Stimulated activated CD4-positive, alpha-beta T cell treated with anti-CD3 and anti-CD28 coated beads, Interleukin-2, amount 100 ng/mL, for 48 hours (primary cell): ENCODE data around the gene FGF22.
A peak's percentile ranks its signal among the peaks of the same experiment; 100 is the strongest.
"Not testable (repeated sequence)": the region's sequence is repeated elsewhere in the genome, so short reads cannot be mapped to it uniquely, and the experiment has no call there.

Experiments used
- DNase-seq, 2 donors: peaks; one replicate each; pipeline ENCODE4 v3.0.0-alpha.2; 2020

Gene FGF22

DNA sequence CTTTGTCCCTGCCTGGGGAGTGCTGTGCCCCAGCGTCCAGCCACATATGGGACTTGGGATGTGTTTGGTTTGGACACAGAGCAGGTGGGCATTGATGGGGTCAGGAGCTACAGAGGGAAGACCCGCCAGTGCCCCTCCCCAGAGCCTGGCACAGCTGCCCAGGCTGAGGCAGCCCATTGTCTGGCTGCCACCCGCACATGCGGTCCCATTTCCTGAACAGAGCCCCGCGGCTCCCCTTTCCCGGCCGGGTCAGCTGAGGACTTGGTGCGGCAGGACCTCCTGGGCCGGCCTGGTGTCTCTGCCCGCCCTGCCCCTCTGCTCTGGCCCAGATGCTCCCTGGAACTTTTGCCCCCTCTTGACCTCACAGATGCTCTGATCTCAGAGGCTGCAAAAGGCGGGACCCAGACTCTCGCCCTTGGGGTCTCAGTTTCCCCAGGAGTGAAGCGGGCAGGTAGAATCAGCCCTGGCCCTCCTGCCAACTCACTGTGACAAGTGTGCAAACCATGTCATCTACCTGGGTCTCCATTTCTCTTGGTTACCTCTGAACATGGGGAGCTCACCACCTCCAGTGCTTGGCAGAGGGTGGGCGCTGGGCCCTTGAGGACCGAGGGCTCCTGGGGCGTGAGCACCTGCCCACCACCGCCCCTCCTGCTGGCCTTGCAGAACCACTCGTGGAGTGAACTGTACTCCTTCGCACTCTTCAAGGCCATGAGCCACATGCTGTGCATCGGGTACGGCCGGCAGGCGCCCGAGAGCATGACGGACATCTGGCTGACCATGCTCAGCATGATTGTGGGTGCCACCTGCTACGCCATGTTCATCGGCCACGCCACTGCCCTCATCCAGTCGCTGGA lies 32.2 kb upstream of the FGF22 start:
- no peak for DNase-seq

DNA sequence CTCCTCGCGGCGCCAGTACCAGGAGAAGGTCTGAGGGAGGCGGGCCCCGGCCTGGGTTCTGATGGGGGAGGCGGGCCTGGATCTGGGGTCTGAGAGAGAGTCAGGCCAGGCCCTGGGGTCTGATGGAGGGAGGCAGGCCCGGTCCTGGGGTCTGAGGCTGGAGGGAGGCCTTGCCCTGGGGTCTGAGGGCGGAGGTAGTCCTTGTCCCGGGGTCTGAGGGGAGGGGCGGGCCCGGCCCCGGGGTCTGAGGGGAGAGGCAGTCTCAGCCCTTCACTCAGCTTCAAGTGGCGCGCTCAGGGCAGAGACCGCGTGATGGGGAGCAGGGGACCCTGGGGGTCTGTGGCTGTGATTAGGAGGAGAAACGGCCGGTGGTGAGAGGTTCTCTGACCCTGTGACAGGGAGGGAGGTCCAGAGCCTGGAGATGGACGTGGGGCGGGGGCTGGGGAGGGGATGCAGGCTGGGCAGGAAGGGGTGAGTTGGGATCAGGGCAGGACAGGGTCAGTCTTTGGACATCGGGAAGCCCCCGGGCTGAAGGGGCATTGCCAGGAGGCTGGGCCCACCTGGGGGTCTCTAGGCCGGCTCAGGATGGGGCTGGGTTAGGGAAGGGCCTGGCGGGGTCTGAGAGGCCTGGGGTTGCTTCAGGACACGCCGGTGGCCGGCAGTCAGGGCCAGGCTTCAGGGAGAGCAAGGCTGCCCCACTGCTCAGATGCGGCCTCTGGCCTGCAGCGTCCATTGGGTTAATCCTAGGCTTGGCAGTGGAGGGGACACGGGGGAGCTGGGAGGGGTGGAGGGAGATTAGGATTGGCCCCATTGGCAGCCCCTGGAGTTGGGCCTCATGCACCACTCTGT lies 31.3 kb upstream of the FGF22 start:
- no peak for DNase-seq

DNA sequence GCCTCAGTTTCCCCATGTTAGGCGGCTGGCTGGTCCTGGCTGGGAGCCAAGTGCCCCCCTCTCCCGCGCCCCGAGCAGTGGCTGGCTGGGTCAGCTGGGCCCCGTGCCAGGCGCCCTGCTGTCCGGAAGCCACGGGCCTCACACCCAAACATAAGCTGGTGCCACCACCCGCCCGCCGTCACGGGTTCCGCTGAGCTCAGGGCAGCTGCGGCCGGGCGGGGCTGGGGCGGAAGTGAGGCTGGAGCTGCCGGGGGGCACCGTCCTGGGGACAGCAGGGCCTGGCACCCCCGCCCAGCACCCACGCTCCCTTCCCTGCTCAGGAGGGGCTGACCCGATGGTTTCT lies 30.7 kb upstream of the FGF22 start:
- DNase-seq, result no peak

DNA sequence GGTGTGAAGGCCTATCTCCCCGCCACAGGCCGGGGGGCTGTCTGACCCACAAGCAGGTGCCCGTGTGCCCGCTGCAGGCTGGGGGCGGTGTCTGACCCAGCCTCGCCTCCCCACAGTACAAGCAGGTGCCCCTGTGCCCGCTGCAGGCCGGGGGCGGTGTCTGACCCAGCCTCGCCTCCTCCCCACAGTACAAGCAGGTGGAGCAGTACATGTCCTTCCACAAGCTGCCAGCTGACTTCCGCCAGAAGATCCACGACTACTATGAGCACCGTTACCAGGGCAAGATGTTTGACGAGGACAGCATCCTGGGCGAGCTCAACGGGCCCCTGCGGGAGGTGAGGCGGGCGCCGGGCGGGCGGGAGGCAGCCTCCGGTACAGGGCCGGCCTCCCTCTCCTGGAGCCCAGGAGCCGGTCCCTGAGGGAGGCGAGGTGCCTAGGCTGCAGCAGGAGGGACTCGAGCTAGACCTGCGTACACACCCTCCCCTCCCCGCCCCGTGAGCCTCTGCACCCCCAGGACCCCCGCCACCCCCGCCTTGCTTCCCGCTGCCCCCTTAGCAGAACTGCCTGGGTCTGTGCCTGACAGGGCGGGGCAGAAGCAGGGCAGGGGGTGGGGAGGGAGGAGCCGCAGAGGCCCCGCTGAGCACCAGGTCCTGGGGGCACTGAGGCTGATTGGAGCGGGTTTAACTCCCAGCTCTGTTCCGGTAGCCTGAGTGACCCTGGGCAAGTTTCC lies 29.4 kb upstream of the FGF22 start:
- peak in 1 of 2 donors; percentile 27 for DNase-seq

DNA sequence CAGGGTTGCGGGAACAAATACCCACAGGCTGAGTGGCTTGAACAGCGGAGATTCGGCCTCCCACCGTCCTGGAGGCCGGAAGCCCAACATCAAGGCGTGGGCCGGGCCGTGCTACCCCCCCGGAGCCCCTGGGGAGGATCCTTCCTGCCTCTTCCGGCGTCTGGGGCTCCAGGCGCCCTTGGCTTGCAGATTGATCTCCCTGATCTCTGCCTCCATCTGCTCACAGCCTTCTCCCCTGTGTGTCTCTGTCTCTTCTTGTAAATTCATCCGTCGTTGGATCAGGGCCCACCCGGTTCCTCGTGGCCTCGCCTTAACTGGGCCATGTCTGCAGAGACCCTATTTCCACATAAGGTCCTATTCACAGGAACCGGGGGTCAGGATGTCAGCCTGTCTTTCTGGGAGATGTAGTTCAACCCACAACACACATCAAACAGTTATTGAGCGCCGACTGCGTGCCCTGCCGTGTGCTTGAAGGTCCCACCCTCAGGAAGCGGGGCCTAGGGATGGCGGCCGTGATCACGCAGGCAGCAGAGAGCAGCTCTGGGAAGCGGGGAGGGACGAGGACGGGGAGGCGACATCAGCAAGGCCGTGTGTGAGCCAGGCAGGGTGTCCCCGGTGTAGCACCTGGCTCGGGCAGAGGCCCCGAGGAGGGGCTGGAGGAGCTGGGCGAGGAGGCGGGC lies 28.7 kb upstream of the FGF22 start:
- peak; percentile 40 to 43 for DNase-seq

DNA sequence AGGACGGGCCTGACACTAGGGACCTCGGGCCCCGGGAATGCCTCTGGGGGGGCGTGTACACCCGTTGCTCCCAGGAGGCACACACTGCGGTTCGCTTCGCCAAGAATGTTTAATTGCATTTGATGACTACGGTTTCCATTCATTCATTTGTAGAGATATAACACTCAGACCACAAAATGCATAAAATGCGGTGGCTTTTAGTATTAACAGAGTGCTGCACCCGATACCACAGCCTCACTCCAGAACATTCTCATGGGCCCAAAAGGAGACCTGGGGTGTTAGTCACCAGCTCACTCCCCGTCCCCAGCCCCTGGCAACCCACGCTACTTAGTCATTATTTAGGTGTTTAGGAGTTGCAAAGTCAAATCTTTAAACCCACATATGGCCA lies 28.2 kb upstream of the FGF22 start:
- peak; percentile 64 to 65 for DNase-seq

DNA sequence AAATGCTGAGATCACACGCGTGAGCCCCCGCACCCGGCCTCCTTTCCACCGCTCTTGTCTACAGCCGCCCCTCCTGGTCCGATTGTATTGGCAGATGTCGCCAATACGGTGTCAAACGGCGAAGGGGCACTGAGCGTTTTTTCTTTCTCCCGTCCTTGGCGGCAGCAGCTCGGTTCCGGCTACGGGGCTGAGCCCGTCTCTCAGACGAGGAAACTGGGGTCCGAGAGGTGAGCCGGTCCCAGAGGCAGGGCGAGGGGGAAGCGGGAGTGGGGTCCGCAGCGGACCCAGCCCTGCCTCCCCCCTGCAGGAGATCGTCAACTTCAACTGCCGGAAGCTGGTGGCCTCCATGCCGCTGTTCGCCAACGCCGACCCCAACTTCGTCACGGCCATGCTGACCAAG lies 26.7 kb upstream of the FGF22 start:
- DNase-seq, result no peak

DNA sequence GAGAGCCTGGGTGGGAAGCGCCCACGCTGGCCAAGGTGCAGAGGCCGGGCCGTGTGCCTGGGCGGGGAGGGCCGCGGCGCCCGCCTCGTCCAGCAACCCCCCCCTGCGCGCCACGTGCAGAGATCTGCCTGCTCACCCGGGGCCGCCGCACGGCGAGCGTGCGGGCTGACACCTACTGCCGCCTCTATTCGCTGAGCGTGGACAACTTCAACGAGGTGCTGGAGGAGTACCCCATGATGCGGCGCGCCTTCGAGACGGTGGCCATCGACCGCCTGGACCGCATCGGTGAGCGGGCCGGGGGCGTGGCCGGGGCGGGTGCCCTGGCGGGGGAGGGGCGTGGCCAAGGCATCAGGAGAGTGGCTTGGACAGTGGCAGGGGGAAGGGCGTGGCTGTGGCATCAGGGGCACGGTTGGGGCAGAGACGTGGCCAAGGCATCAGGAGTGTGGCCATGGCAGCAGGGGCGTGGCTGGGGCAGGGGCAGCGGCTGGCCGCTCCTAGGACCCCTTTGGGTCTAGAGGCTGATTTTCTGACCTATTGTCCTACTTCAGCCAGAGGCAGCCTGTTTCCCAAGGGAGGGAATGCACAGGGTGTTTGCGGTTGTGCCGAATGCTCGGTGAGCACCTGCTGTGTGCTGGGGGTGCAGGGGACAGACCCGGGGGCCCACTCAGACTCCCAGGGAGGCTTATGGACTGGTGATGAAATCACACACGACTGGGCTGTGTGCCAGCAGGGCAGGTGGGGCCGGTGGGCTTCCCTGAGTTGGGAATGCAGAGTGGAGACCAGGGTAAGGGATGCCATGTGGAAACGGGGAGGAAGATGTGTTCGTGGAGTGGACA lies 25.7 kb upstream of the FGF22 start:
- no peak for DNase-seq

DNA sequence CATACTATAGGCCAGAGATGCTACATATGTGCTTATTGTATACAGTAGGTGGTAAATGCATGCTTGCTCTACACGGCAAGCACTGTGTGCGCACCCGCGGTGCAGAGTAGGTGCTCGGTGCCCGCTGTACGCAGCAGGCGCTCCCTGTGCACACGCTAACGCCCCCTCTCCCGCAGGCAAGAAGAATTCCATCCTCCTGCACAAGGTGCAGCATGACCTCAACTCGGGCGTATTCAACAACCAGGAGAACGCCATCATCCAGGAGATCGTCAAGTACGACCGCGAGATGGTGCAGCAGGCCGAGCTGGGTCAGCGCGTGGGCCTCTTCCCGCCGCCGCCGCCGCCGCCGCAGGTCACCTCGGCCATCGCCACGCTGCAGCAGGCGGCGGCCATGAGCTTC lies 24.1 kb upstream of the FGF22 start:
- DNase-seq, result no peak

DNA sequence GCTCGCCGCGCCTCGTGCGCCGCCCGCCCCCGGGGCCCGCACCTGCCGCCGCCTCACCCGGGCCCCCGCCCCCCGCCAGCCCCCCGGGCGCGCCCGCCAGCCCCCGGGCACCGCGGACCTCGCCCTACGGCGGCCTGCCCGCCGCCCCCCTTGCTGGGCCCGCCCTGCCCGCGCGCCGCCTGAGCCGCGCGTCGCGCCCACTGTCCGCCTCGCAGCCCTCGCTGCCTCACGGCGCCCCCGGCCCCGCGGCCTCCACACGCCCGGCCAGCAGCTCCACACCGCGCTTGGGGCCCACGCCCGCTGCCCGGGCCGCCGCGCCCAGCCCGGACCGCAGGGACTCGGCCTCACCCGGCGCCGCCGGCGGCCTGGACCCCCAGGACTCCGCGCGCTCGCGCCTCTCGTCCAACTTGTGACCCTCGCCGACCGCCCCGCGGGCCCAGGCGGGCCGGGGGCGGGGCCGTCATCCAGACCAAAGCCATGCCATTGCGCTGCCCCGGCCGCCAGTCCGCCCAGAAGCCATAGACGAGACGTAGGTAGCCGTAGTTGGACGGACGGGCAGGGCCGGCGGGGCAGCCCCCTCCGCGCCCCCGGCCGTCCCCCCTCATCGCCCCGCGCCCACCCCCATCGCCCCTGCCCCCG lies 23.5 kb upstream of the FGF22 start:
- no peak for DNase-seq

DNA sequence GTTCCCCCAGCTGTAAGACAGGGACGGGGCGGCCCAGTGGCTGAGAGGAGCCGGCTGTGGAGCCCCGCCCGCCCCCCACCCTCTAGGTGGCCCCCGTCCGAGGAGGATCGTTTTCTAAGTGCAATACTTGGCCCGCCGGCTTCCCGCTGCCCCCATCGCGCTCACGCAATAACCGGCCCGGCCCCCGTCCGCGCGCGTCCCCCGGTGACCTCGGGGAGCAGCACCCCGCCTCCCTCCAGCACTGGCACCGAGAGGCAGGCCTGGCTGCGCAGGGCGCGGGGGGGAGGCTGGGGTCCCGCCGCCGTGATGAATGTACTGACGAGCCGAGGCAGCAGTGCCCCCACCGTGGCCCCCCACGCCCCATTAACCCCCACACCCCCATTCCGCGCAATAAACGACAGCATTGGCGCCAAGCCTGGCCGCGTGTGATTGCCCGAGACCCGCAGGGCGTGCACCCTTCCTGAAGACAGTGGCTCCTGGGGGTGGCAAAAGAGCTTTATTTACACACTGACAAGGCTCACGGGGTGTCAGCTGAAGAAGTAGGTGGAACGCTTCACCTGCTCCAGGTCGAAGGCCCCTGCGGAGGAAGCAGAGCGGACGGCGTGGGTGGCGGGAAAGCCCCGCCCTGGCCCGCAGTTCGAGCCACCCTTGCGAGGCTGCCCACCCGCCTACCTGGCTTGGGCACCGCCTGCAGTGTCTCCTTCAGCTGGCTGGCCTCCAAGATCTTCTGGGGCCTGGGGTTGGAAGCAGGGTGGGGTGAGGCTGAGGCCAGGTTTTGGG lies 22.7 kb upstream of the FGF22 start:
- DNase-seq, result no peak

DNA sequence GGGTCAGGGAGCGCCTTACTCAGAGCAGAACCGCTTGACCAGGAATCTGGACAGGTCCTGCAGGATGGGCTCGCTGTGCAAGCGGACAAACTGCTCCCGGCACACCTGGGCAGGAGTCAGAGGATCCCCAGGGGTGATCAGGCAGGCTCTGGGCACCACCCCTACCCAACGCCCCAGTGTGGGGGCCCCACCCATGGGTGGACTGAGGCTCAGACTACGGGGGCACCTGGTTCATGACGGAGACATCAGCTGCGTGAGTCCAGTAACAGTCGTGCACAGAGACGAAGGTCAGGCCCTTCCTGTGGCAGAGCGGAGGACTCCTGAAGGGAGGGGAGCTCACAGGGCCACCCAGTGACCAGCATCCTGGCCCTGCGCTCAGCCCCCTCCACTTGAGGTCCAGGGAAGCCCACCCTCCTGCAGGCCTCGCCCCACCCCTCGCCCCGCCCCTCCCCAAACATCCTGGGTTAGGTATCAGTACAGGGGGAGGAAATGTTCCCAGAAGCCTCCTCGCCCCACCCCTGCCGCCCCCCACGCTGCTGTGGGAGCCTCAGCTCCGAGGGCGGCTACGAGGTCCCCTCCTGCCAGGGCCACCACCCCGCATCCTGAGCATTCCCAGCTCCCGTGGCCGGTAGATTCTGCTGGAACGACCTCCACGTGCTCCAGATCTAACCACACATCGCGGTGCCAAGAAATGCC lies 22.0 kb upstream of the FGF22 start:
- DNase-seq, result no peak

DNA sequence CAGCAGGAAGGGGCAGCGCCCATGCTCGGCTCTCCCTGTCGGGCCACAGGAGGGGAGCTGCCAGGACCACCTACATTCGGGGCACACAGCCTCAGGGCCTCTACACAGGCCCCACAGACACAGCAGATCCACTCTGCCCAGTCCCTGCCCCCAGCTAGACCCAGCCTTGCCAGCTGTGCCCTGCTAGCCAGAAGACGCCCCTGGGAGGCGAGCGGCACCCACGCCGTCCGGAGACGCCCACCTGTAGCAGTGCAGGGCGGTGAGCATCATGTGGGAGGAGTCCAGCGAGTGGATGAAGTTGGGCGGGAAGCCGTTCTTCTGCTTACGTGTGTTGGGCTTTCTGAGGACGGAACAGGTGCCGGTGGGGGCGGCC lies 21.4 kb upstream of the FGF22 start:
- DNase-seq, result no peak

DNA sequence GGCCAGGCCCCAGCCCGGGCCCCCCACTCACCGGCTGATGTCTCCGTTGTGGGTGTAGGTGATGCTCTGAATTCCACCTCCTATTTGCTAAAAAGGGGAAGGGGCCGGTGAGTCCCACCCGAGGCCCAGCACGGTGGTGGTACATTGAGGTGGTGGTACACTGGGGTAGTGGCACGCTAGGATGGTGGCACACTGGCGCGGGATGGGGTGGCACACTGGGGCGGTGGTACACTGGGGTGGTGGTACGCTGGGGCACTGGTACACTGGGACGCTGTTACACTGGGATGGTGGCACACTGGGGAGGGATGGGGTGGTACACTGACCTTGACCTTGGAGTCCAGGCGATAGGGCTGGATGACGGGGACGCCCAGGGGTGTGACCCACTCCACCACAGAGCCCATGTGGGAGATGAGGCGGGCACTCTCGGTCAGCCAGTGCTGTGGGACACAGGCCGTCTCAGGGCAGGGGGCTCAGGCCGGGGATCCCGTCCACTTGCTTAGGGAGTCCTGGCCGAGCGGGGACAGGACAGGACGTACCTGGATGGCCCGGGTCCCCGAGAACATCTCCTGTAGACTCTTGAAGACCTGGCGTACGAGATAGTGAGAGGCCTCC lies 20.9 kb upstream of the FGF22 start:
- no peak for DNase-seq

DNA sequence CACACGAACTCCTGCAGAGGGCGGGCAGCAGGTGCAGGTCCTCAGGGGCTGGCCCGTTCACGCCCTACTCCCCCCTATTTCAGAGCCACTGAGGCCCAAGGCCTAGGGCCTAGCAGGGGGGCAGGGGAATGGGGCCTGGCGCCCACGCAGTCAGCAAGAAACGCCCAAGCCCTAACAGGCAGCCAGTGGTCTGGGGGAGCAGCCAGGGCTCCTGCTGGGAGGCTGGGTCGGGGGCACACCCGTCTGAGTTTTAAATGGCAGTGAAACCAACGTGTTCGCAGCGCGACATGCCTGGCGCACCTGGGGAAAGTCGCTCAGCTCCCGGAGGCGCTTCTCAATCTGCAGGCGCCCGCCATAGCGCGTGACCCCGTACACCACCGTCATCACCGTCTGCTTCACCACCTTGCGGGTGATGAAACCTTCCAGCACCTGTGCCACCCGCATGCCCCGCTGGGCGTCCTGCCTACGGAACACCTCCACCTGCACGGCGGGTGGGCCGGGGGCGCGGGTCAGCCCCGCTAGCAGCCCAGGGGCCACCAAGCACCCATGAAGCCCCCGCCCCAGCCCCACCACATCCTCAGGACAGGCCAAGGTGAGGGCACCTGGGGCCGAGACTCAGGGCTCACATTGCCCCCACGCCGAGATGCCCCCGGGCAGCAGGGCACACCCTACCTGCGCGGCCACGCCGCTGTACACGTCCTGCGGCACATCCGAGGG lies 20.2 kb upstream of the FGF22 start:
- DNase-seq, result no peak

DNA sequence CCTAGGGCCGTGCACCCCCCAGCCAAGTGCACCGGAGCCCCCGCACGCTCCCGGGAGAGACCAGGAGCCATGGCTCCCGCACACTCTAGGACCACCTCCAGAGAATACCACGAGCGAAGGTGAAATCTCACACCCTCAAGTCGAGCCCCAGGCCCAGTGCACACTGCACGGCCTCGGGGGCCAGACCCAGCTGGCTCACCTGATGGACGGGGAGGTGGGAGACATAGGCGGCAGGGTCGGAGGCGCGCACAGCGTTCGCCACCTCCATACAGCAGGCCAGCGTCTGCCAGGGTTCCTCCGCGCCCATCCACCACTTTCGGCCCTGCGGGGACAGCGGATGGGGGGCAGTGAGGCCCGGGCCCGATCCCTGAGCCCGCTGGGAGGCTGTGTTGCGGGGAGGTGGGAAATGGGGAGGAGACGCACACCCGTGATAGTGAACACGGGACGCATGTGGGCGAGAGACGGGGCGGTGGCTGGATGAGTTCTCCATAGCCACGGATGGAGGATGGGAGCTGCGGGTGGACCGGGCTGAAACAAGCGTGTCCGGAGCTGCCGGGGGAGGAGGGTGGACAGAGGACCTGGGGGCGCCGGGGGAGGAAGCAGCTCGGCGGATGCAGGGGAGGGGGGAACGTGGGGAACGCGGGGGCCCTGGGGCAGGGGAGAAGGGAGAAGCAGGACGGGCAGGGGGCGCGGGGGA lies 19.4 kb upstream of the FGF22 start:
- no peak for DNase-seq

DNA sequence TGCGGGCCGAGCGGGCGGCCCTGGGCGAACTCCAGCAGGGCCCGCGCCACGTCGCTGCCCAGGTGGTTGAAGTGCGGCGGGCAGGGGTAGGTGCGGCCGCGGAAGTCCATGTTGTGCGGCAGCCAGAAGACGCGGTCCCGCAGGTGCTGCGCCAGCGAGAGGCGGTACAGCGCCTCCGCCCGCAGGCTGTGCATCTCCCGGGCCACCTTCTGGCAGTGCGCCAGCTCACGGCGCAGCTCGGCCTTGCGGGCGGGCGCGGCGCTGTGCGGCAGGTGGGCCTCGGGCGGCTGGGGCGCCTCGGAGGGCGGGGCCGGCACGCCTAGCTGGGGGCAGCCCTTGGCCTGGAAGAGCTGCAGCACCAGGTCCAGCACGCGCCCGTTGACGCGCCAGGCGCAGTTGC lies 18.5 kb upstream of the FGF22 start:
- not testable (repeated sequence) for DNase-seq

DNA sequence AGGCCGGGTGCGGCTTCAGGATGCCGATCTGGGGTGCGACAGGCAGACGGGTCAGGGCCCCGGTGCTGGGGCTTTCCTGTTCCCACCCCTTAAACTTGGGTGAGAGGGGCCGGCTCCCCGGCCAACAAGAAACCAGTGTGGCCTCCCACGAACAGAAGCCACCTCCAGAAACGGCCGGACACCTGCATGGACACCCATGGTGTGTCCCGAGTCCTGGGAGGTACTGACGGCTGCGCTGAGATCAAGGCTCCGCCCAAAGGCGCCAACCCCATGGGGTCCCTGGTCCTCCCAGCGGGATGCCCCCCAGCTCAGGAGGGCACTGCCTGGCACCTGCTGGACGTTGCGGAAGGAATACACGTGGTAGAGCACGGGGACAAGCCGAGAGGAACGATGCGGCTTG lies 17.9 kb upstream of the FGF22 start:
- no peak for DNase-seq
